CMK (cell line): ENCODE measurements around the gene ANTXR2.
"Not testable (repeated sequence)": the region's sequence is repeated elsewhere in the genome, so short reads cannot be mapped to it uniquely, and the experiment has no call there.

Experiments
- DNase-seq: peaks from one replicate; pipeline ENCODE4 v3.0.0-alpha.2; 2010; ENCODE audit warnings: low read depth

ANTXR2 gene

GRCh38 chr4:79913581-79913980, 159.4 kb downstream of the ANTXR2 start:
- no peak for DNase-seq

- no peak for DNase-seq
These were observed 166.0 kb downstream of the ANTXR2 start for GRCh38 chr4:79907001-79907400.

GRCh38 chr4:79906303-79906702, 166.7 kb downstream of the ANTXR2 start:
- no peak for DNase-seq

GRCh38 chr4:79905212-79905611, 167.8 kb downstream of the ANTXR2 start:
- DNase-seq = no peak

- DNase-seq = no peak
These were observed 168.7 kb downstream of the ANTXR2 start for GRCh38 chr4:79904331-79904730.

- no peak for DNase-seq
These were observed 172.8 kb downstream of the ANTXR2 start for GRCh38 chr4:79900182-79900581.

DNA sequence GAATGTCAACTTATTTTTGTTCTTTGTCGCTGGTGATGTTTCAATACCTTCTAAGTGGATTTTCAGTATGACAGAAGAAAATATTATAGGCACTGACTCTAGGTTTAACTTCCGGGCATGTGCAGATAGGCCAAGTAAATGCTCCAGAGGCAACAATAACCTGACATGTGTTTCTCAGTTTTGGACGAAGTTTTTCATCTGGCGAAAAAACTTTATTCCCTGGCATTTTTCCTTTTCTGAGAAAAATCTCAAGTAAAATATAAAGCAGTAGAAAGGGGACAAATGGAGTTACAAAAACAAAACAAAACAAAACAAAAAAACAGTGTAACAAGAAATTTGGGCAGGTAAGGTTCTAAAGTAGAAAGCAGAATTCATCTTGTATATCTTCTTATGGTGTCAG, 173.5 kb downstream of the ANTXR2 start:
- no peak for DNase-seq

DNA sequence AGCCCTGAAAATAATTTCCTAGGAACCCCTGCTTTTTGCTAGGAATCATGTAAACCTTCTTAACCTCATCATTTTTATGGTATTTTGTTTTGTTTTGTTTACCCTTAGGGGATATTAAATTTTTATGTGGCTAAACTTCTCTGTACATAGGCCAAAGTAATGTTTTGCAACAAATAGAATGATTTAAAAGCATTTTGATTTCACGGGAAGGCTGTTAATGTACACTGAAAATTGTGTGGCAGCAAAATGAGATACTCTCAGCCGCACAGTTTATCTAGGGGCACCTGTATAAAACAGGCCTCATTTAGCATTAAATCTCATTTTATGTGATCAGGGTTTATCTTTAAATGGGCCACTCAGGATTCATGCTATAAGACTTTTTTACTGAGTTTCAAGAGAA, 175.0 kb downstream of the ANTXR2 start:
- DNase-seq = no peak

DNA sequence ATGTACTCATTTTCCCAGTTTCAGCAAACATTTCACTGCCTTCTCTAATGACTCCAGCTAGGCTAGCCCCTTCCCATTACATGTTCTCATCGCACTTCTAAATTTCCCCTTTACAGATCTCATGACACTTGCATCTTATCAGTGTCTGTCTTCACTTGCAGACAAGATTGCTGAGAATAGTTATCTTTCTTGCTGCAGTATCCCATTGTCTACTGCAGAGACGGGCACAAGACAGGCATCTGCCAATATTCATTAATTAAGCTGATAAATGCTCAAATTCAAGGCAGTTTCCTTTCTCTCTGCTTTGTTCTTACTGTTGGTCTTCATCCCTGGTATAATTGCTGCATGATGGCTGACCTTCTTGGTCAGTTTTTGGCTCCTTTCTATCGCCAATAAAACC, 175.9 kb downstream of the ANTXR2 start:
- DNase-seq = no peak

- no peak for DNase-seq
These were observed 179.6 kb downstream of the ANTXR2 start for GRCh38 chr4:79893456-79893855.

GRCh38 chr4:79889026-79889425, 184.0 kb downstream of the ANTXR2 start:
- not testable (repeated sequence) for DNase-seq

GRCh38 chr4:79886557-79886956, 186.5 kb downstream of the ANTXR2 start:
- DNase-seq = no peak

DNA sequence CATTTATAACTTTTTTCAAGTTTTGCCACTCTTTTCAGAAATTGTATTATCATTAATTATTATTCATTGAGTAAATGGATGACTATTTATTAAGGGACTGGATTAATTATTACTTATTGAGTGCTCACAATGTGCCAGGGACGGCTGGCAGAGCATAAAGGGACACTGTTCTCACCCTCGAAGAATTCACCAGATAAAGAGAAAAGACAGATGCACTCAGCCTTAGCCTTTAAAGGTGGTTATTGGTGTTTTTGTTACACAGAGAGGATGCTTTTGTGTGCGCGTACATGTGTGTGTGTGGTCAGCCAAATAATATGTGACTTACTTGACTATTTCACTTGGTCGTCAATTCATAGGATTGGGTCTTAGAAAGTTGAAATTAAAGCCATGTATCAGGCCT, 187.0 kb downstream of the ANTXR2 start:
- DNase-seq = no peak

- no peak for DNase-seq
These were observed 189.7 kb downstream of the ANTXR2 start for GRCh38 chr4:79883290-79883689.

- DNase-seq = no peak
These were observed 190.2 kb downstream of the ANTXR2 start for GRCh38 chr4:79882806-79883205.

- DNase-seq = no peak
These were observed 191.6 kb downstream of the ANTXR2 start for GRCh38 chr4:79881407-79881806.

DNA sequence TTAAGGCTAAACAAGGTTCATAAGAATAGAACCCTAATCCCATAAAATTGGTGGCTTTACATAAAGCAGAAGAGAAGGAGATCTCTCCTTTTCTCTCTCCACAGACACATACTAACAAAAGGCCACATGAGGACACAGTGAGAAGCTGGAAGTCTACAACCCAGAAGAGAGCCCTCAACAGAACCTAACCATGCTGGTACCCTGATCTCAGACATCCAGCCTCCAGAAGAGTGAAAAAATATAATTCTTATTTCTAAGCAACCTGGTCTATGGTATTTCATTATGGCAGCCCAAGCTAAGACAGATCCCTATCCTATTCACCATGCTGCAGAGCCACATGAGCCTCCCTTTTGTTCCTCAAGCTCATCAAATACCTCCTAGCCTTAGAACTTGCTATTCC, 195.5 kb downstream of the ANTXR2 start:
- DNase-seq = no peak

- DNase-seq = no peak
These were observed 197.6 kb downstream of the ANTXR2 start for GRCh38 chr4:79875344-79875899.

DNA sequence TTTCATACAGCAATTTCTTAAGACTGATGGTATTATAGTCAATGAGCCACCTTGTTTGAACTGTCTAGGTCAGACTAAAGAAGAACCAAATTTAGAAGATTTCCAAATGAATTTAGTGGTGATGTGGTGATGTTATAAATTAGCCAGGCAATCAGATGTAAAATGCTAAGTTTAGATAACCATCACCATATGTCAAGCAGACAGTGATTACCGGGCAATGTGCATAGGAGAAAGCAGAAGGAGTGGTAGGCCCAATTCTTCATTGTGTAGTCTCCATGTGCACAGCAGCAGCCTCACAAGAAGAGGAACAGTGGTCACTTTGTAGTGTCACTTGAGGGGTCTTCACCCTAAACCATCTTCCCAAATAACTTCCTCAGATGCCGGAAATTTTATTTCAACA, 198.8 kb downstream of the ANTXR2 start:
- no peak for DNase-seq

GRCh38 chr4:79872738-79873137, 200.3 kb downstream of the ANTXR2 start:
- DNase-seq = no peak

DNA sequence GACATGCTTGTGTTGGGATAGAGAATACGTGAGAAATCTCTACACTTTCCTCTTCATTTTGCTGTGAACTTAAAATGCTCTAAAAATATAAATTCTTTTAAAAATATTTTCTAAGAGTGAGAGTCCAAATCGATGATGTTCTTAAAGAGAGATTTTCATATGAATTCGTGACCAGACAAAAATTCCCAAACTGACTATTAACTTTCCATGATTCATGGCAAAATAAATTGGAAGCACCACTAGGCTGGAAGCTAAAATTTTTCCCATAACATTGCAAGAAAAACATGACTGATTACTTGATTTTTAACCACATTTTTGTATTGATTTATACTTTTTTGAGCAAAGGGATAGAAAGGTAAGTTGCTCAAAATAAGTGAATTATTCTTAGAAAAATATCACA, 201.1 kb downstream of the ANTXR2 start:
- no peak for DNase-seq

GRCh38 chr4:79869597-79870237, 203.3 kb downstream of the ANTXR2 start:
- DNase-seq = no peak

DNA sequence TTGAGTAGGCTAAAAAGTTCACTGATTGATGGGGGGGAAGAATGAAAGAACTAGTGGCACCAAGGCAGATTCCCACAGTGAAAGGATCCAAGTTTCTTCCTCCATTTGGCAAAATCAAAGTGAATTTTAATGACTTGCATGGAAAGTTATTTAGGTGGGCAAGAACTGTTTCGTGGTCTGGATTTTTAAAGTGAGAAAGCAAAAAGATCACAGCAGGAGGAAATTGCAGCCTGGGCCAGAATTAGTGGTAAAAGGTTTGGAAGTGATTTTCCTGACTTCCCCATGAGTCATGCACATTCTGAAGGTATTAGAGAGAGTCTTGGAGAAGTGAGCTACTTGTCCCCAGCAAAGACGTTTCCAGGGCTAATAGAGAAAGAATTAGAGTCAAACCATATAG, 207.8 kb downstream of the ANTXR2 start:
- no peak for DNase-seq

DNA sequence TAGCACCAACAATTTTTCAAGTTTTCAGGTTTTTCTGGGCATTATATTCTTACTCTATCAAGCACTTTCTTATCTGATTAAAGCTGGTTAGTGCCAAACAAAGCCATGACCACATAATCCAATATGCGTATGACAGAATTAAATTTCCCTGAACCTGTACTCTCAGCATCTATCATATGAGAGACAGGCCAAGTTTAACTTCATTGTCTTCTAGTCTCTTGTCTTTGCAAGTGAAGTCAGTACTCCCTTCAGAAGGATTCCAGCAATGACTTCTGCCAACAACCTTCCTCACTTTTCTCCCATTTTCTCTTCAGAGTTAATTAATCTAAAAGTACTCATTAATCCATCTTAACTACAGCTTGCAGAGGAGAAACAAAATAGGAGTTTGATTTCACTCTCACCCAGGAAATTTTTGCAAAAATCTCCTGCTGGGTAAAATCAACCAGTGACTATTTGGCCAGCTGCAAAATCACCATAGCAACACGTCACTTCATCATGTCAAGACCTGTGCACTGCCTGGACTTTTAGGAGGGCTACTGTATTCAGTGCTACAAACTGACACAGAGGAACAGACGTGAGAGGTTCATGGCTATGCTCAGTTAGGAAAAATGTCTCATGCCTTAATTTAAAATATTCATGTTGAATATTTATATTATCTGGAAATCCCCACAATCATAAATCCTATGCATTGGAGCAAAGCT, 208.4 kb downstream of the ANTXR2 start:
- DNase-seq = no peak
